ENCODE results near the gene SNX17.
A peak's percentile ranks its signal among the peaks of the same experiment; 100 is the strongest.

The SNX17 gene

DNA sequence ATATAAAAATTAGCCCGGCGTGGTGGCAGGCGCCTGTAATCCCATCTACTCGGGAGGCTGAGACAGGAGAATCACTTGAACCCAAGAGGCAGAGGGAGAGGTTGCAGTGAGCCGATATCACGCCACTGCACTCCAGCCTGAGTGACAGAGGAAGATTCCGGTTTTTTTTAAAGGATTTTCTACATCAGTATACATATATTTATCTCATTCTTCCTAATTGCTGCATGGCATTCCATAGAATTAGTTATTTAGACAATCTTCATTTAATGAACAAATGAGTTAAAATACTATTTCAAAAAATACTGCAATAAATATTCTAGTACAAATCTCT is 15.9 kb upstream of the SNX17 start:
- H3K4me3 ChIP-seq (ENCODE audit: low read length), result no peak overlapping the region
- no peak for DNase-seq (ENCODE audit: low read depth)
- no peak for TF ChIP-seq CTCF (IDR thresholded peaks at IDR 0.05; ENCODE audit: insufficient read depth, low read depth, low read length, missing control alignments)

DNA sequence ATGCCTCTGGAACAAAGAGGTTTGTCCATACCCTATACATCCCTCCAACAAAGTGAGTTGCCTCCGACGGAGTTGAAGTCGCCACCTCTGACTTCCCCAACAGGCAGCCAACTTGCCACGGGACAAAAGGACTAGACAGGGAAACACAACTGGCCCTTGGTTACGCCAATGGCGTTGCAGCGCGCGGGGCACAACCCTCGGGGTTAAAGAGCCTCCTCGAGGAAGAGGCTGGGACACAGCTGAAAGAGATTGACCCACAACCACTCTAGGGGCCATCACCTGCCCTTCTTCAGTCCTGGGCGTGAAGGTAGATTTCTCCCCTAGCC is 14.4 kb upstream of the SNX17 start:
- DNase-seq (ENCODE audit: low read depth), result peak; percentile 53
- peak overlapping the region; percentile 99 for H3K4me3 ChIP-seq (ENCODE audit: low read length)

GRCh38 chr2:27356382-27357181 is 13.8 kb upstream of the SNX17 start, which contains the start of gene GTF3C2:
GTF3C2 (minus strand) TSS chr2:27356764; CDS start chr2:27343554, 13,210 bp downstream.
- DNase-seq (ENCODE audit: low read depth), result peak; percentile 98
- no peak for TF ChIP-seq CTCF (IDR thresholded peaks at IDR 0.05; ENCODE audit: insufficient read depth, low read depth, low read length, missing control alignments)
- H3K4me3 ChIP-seq (ENCODE audit: low read length), result peak within 1 kb of the TSS; percentile 99

More for the DNA sequence above, 14.4 kb upstream of the SNX17 start:
- TF ChIP-seq CTCF (IDR thresholded peaks at IDR 0.05; ENCODE audit: insufficient read depth, low read depth, low read length, missing control alignments), result no peak

- no peak overlapping the region for H3K4me3 ChIP-seq (ENCODE audit: low read length)
- no peak for DNase-seq (ENCODE audit: low read depth)
- no peak for TF ChIP-seq CTCF (IDR thresholded peaks at IDR 0.05; ENCODE audit: insufficient read depth, low read depth, low read length, missing control alignments)
Observed at GRCh38 chr2:27362678-27363420, 7.6 kb upstream of the SNX17 start.

DNA sequence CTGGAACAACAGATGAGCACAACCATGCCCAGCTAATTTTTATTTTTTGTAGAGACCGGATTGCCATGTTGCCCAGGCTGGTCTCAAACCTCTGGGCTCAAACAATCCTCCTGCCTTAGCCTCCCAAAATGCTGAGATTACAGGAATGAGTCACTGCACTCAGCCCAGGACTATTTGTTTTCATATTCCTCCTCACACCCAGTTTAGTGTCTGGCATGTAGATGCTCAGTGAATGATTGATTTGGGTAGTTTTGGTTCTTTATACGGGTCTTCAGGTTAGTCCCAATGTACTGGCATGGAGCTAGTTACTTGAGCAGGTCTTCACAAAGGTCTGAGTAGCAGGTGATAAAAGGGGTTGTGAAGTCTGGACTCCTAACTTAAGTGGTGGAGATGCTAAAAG is 6.5 kb upstream of the SNX17 start:
- no peak for DNase-seq (ENCODE audit: low read depth)
- no peak for TF ChIP-seq CTCF (IDR thresholded peaks at IDR 0.05; ENCODE audit: insufficient read depth, low read depth, low read length, missing control alignments)
- no peak overlapping the region for H3K4me3 ChIP-seq (ENCODE audit: low read length)

- DNase-seq (ENCODE audit: low read depth), result peak; percentile 60
- peak overlapping the region; percentile 95 for H3K4me3 ChIP-seq (ENCODE audit: low read length)
- no peak for TF ChIP-seq CTCF (IDR thresholded peaks at IDR 0.05; ENCODE audit: insufficient read depth, low read depth, low read length, missing control alignments)
Observed at GRCh38 chr2:27369471-27370025, 868 bp upstream of the SNX17 start.

Measured in epithelial cell of esophagus (primary cell).